IMR-90 (cell line): ENCODE data around the gene ALKBH7. TPM values are rescaled to one million over a fixed set of nuclear protein-coding genes. Genes with fewer than 3 reads are reported as not detected.

Experiments
- ATAC-seq: fragments of 200-7000 bp; cut with Tn5 transposase; 2 replicates; pipeline ENCODE4 v1.9.1; 2020; ENCODE audit warnings: low read depth, mild to moderate bottlenecking, moderate library complexity
- BruUV-seq: library from RNA; stranded (reverse); fragments of 400-500 nt; replicated peaks from 2 replicates; lab custom pipeline; 2021; lab: Mats Ljungman, UMichigan
- CTCF ChIA-PET: fragments of 300-600 bp; formaldehyde crosslinking; extraction: SDS; loops from one replicate; lab custom pipeline; 2021; ENCODE audit warnings: antibody characterized with exemption; lab: Yijun Ruan, JAX
- POLR2A ChIA-PET: fragments of 300-600 bp; sonication (Branson Sonifier 250); formaldehyde crosslinking; loops from one replicate; lab custom pipeline; 2022; ENCODE audit warnings: antibody characterized with exemption; ENCODE audit not compliant: unreplicated experiment; lab: Charles Lee
- DNase-seq: peaks from one replicate; pipeline ENCODE4 v3.0.0; 2013
- H2AFZ ChIP-seq: replicated peaks from 2 replicates; pipeline ENCODE3; 2013; ENCODE audit warnings: low read length, mild to moderate bottlenecking; ENCODE audit not compliant: poor library complexity
- H2AK5ac ChIP-seq: 2 replicates; pipeline ENCODE4 v1.6.1; 2013; ENCODE audit warnings: low read depth, low read length, inconsistent platforms
- H2AK9ac ChIP-seq: replicated peaks from 2 replicates; pipeline ENCODE3; 2013; ENCODE audit warnings: mild to moderate bottlenecking, low read depth, low read length, moderate library complexity; ENCODE audit not compliant: poor library complexity
- H2BK120ac ChIP-seq: 2 replicates; pipeline ENCODE4 v1.6.1; 2013; ENCODE audit warnings: low read depth, low read length, inconsistent platforms
- H2BK15ac ChIP-seq: 3 replicates; pipeline ENCODE4 v1.6.1; 2013; ENCODE audit warnings: low read depth, low read length, inconsistent platforms
- H2BK20ac ChIP-seq: 2 replicates; pipeline ENCODE4 v1.6.1; 2013; ENCODE audit warnings: low read depth, mild to moderate bottlenecking, inconsistent platforms, low read length, moderate library complexity
- H2BK5ac ChIP-seq: 2 replicates; pipeline ENCODE4 v1.6.1; 2013; ENCODE audit warnings: mild to moderate bottlenecking, low read depth, low read length, inconsistent platforms; ENCODE audit not compliant: poor library complexity, severe bottlenecking
- H3K14ac ChIP-seq: replicated peaks from 2 replicates; pipeline ENCODE4 v1.6.1; 2013; ENCODE audit warnings: low read depth, low read length, inconsistent platforms
- H3K18ac ChIP-seq: 2 replicates; pipeline ENCODE4 v1.6.1; 2013; ENCODE audit warnings: low read depth, low read length, control low read depth
- H3K23ac ChIP-seq: 2 replicates; pipeline ENCODE4 v1.6.1; 2013; ENCODE audit warnings: low read depth, low read length, inconsistent platforms
- H3K27ac ChIP-seq: 2 replicates; pipeline ENCODE4 v1.5.1; 2013; ENCODE audit warnings: mild to moderate bottlenecking, control low read depth, low read length; ENCODE audit not compliant: insufficient read depth
- H3K27me3 ChIP-seq: 2 replicates; pipeline ENCODE4 v1.6.1; 2013; ENCODE audit warnings: low read length; ENCODE audit not compliant: control insufficient read depth, insufficient read depth
- H3K36me3 ChIP-seq: 2 replicates; pipeline ENCODE4 v1.6.1; 2013; ENCODE audit warnings: low read length, mixed read lengths; ENCODE audit not compliant: control insufficient read depth, insufficient read depth
- H3K4ac ChIP-seq: 2 replicates; pipeline ENCODE4 v1.6.1; 2013; ENCODE audit warnings: low read depth, low read length, inconsistent platforms
- H3K4me1 ChIP-seq: 2 replicates; pipeline ENCODE4 v1.6.1; 2013; ENCODE audit warnings: low read length, mixed read lengths; ENCODE audit not compliant: control insufficient read depth, insufficient read depth
- H3K4me2 ChIP-seq: 2 replicates; pipeline ENCODE4 v1.6.1; 2013; ENCODE audit warnings: low read depth, mild to moderate bottlenecking, control low read depth, low read length, moderate library complexity
- H3K4me3 ChIP-seq: 2 replicates; pipeline ENCODE4 v1.5.1; 2013; ENCODE audit warnings: low read depth, mild to moderate bottlenecking, control low read depth, low read length, moderate library complexity; ENCODE audit not compliant: insufficient read depth
- H3K56ac ChIP-seq: 2 replicates; pipeline ENCODE4 v1.6.1; 2013; ENCODE audit warnings: low read length, inconsistent platforms; ENCODE audit not compliant: insufficient read depth; ENCODE audit errors: extremely low read depth
- H3K79me1 ChIP-seq, 2 experiments: 2 replicates each; pipeline ENCODE4 v1.6.1; 2013; ENCODE audit warnings: low read length in 2 of 2, inconsistent platforms in 1 of 2, low read depth in 1 of 2
- H3K9ac ChIP-seq: 2 replicates; pipeline ENCODE4 v1.6.1; 2013; ENCODE audit warnings: low read depth, low read length, control low read depth
- H3K9me1 ChIP-seq: 2 replicates; pipeline ENCODE4 v1.6.1; 2013; ENCODE audit warnings: low read length, inconsistent platforms; ENCODE audit not compliant: insufficient read depth
- H3K9me3 ChIP-seq: 2 replicates; pipeline ENCODE4 v1.6.1; 2013; ENCODE audit warnings: low read length; ENCODE audit not compliant: control insufficient read depth, insufficient read depth
- H4K20me1 ChIP-seq: 2 replicates; pipeline ENCODE4 v1.6.1; 2013; ENCODE audit warnings: low read length, inconsistent platforms; ENCODE audit not compliant: insufficient read depth
- H4K5ac ChIP-seq: 2 replicates; pipeline ENCODE4 v1.6.1; 2013; ENCODE audit warnings: mild to moderate bottlenecking, low read depth, low read length, control low read depth
- H4K8ac ChIP-seq, 2 experiments: 2 replicates each; pipeline ENCODE4 v1.6.1; 2013; ENCODE audit warnings: low read depth in 2 of 2, low read length in 2 of 2, control low read depth in 1 of 2, inconsistent platforms in 1 of 2
- H4K91ac ChIP-seq: 2 replicates; pipeline ENCODE4 v1.6.1; 2013; ENCODE audit warnings: low read depth, low read length, inconsistent platforms; ENCODE audit not compliant: insufficient read depth
- BHLHE40 ChIP-seq: fragments of 150-350 bp; IDR thresholded peaks from 2 replicates; pipeline ENCODE4 v1.6.1; 2016; ENCODE audit warnings: mild to moderate bottlenecking, low read depth, low read length
- MAZ ChIP-seq: IDR thresholded peaks from 2 replicates; pipeline ENCODE4 v1.6.1; 2012; ENCODE audit warnings: low read depth, mild to moderate bottlenecking, low read length, improper control_type of control experiment, moderate library complexity, borderline replicate concordance
- MXI1 ChIP-seq: IDR thresholded peaks from 2 replicates; pipeline ENCODE4 v1.6.1; 2012; ENCODE audit warnings: low read depth, mild to moderate bottlenecking, low read length, moderate library complexity, borderline replicate concordance
- NFE2L2 ChIP-seq: fragments of 150-350 bp; IDR thresholded peaks from 2 replicates; pipeline ENCODE4 v1.6.1; 2016; ENCODE audit warnings: low read depth, mild to moderate bottlenecking, low read length
- POLR2A ChIP-seq: IDR thresholded peaks from 2 replicates; pipeline ENCODE4 v1.6.1; 2012; ENCODE audit warnings: mild to moderate bottlenecking, low read depth, low read length
- RCOR1 ChIP-seq: IDR thresholded peaks from 2 replicates; pipeline ENCODE4 v1.6.1; 2012; ENCODE audit warnings: mild to moderate bottlenecking, low read length, improper control_type of control experiment; ENCODE audit not compliant: insufficient replicate concordance
- SMC3 ChIP-seq: fragments of 150-350 bp; IDR thresholded peaks from 2 replicates; pipeline ENCODE4 v1.6.1; 2016; ENCODE audit warnings: low read depth, mild to moderate bottlenecking, antibody characterized with exemption, low read length, moderate library complexity
- WGBS, 2 experiments: methylation state at CpG; one replicate each; pipeline versions ENCODE4 v1.1.5 to v1.1.7; 2013; ENCODE audit warnings: missing lambda C conversion rate in 2 of 2; ENCODE audit not compliant: insufficient read length in 1 of 2; ENCODE audit errors: extremely low coverage in 2 of 2; 5-methylcytosine and 5-hydroxymethylcytosine counted together
- dilution Hi-C: fragments of 300-500 bp; cut with HindIII; formaldehyde crosslinking; loops from one replicate; pipeline ENCODE4 v1.14.3; 2018; ENCODE audit warnings: low sequenced_read_pairs; ENCODE audit not compliant: unreplicated experiment
- in situ Hi-C: fragments of 300-500 bp; cut with MboI; formaldehyde crosslinking; loops from 3 replicates; pipeline ENCODE4 v1.14.3; 2019; ENCODE audit warnings: low sequenced_read_pairs, inconsistent platforms, mixed read lengths
- intact Hi-C: fragments of 100-400 bp; cut with micrococcal nuclease; formaldehyde crosslinking; loops from 2 replicates; pipeline ENCODE4 v1.10.0; 2022
- polyA plus RNA-seq, 3 experiments: library from polyadenylated mRNA; depleted of rRNA; stranded (reverse); fragments of >200 nt; gene quantifications; 2 replicates each; pipeline ENCODE4 v1.2.3, GENCODE V29; 2012; ENCODE audit warnings: low replicate concordance in 1 of 3
- total RNA-seq: library from RNA; depleted of rRNA; stranded (reverse); fragments of >200 nt; gene quantifications from 2 replicates; pipeline ENCODE4 v1.2.3, GENCODE V29; 2012
- TF ChIP-seq, protein P1 (sequence below): conservative IDR thresholded peaks from 2 replicates; pipeline ENCODE4 v1.5.1; 2012; ENCODE audit warnings: mild to moderate bottlenecking, low read depth, low read length, improper control_type of control experiment

The ALKBH7 gene
- total and polyA plus RNA-seq, 2 of the 4 experiments (the other 2 are of a cell fraction): 9.3 to 22.5 TPM

DNA sequence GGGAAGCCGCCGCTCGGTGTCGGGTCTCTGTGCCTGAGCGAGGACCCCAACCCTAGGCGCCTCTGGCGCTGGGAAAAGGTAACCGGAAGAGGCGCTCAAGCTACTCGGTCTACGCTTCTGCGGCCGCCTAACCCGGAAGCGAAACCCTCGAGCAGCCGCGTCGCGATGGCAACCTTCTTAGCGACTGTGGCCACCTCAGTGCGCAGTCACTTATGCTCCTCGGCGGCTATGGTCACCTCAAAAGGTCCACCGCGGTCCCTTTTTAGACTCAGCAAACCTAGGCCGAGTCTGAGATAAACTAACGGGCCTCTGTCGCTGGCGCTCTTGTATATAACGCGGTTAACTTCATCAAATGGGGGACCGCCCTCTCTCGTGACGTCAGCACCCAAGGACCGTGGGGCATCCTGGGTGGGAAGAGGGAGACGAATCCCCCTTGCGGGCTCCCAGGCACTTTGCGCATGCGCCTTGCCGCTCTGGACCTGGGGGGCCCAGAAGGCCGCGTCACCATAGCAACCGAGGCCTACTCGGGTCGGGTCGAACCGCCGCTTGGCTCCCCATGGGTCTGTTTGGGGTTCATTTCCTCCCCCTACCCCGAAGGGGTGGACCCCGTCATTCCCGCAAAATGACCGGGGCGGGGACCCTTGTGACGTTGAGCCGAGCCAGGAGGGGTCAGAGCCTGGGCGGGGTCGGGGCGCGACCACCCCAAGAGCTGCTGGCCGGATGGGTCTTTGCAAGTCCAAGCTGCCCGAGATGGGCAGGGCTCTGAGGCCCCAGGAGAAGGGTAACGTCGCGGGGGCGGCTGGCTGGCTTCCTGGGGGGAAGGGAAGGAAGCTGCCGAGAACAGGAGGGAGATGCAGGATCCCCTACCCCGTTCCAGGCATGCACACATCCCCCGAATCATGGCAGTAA lies 20.7 kb downstream of the ALKBH7 start, which contains the start of gene GTF2F1:
GTF2F1 (minus strand) TSS at position 91 of the 909 bp plus-strand sequence. CDS start 169 bp downstream, outside the sequence.
- H2AK5ac ChIP-seq: peak within 1 kb of the TSS; percentile 89
- peaks cover 11% of the 10 kb centered on the region for H3K4me1 ChIP-seq
- peak within 1 kb of the TSS; percentile 92 for H3K14ac ChIP-seq
- peak within 1 kb of the TSS; percentile 81 for H3K9ac ChIP-seq
- peak; percentile 95 for DNase-seq
- no peaks in the 10 kb centered on the region for H3K9me3 ChIP-seq
- CTCF ChIA-PET: no interaction called here
- dilution Hi-C loops (no loop called here), intact Hi-C loops (loop anchor here (1.0 kb wide), 2 partner anchors 20 to 175 kb away; no protein-coding TSS in a partner anchor), in situ Hi-C loops (no loop called here)
- H4K8ac ChIP-seq: peak within 1 kb of the TSS; percentile 96 to 100
- peak within 1 kb of the TSS; percentile 81; the same call in 1 of the 2 replicates for H3K23ac ChIP-seq
- H3K4me2 ChIP-seq: peak within 1 kb of the TSS; percentile 100
- H3K9me1 ChIP-seq: peaks cover 10% of the 10 kb centered on the region
- peak within 1 kb of the TSS; percentile 96 for H3K56ac ChIP-seq
- peak within 1 kb of the TSS; percentile 98 for H3K4ac ChIP-seq
- H2BK15ac ChIP-seq: peak within 1 kb of the TSS; percentile 35; the same call in 1 of the 3 replicates
- peak within 1 kb of the TSS; percentile 94 for H4K91ac ChIP-seq
- peak; percentile 94 for ATAC-seq
- H4K20me1 ChIP-seq: no peaks in the 10 kb centered on the region
- POLR2A ChIA-PET: interaction anchor here (0.7 kb wide), 1 partner anchor 21 kb away, joined by 3 read pairs; the partner anchor contains the start of gene ALKBH7
- BruUV-seq: no TSS peak
- H2AK9ac ChIP-seq: peak within 1 kb of the TSS; percentile 97
- no peaks in the 10 kb centered on the region for H3K27me3 ChIP-seq
- peak within 1 kb of the TSS; percentile 66 for H3K4me3 ChIP-seq
- H2BK20ac ChIP-seq: peak within 1 kb of the TSS; percentile 84; the same call in 1 of the 2 replicates
- peak within 1 kb of the TSS; percentile 95 for H2BK5ac ChIP-seq
- H2BK120ac ChIP-seq: peak within 1 kb of the TSS; percentile 76
- 0% methylated on average over 33 of the region's 69 CpGs; no CpG with 5 or more reads in 1 of the 2 experiments for WGBS, 2 experiments
- peak within 1 kb of the TSS; percentile 90 for H4K5ac ChIP-seq
- TF ChIP-seq SMC3 (no peak), MAZ (peak; percentile 52; the same call in 1 of the 2 replicates), RCOR1 (no peak), BHLHE40 (no peak), NFE2L2 (no peak), POLR2A (peak; percentile 68; the same call in 1 of the 2 replicates), MXI1 (peak; percentile 11; the same call in 1 of the 2 replicates)
- TF ChIP-seq, protein P1, sequence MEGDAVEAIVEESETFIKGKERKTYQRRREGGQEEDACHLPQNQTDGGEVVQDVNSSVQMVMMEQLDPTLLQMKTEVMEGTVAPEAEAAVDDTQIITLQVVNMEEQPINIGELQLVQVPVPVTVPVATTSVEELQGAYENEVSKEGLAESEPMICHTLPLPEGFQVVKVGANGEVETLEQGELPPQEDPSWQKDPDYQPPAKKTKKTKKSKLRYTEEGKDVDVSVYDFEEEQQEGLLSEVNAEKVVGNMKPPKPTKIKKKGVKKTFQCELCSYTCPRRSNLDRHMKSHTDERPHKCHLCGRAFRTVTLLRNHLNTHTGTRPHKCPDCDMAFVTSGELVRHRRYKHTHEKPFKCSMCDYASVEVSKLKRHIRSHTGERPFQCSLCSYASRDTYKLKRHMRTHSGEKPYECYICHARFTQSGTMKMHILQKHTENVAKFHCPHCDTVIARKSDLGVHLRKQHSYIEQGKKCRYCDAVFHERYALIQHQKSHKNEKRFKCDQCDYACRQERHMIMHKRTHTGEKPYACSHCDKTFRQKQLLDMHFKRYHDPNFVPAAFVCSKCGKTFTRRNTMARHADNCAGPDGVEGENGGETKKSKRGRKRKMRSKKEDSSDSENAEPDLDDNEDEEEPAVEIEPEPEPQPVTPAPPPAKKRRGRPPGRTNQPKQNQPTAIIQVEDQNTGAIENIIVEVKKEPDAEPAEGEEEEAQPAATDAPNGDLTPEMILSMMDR: peak; percentile 8; the same call in 1 of the 2 replicates
- peak within 1 kb of the TSS; percentile 89 for H3K18ac ChIP-seq
- peaks cover 17% of the 10 kb centered on the region for H3K36me3 ChIP-seq
- peak within 1 kb of the TSS; percentile 90 for H3K27ac ChIP-seq
- peaks cover 14 to 29% of the 10 kb centered on the region in 2 experiments for H3K79me1 ChIP-seq
- peak within 1 kb of the TSS; percentile 99 for H2AFZ ChIP-seq
